Osteoblast (primary cell): ENCODE measurements around the gene CHKB. TPM values are rescaled to one million over a fixed set of nuclear protein-coding genes. Genes with fewer than 3 reads are reported as not detected.

ENCODE experiments used
- DNase-seq: peaks from one replicate; pipeline ENCODE4 v3.0.0; 2011; ENCODE audit warnings: low spot score, mixed read lengths; ENCODE audit not compliant: insufficient read length; ENCODE audit errors: missing footprints
- H2AFZ ChIP-seq: 2 replicates; pipeline ENCODE4 v1.6.0; 2011; ENCODE audit warnings: mild to moderate bottlenecking, low read length
- H3K27ac ChIP-seq: 2 replicates; pipeline ENCODE4 v1.5.1; 2011; ENCODE audit warnings: mild to moderate bottlenecking, low read depth, low read length, moderate library complexity
- H3K27me3 ChIP-seq: 2 replicates; pipeline ENCODE4 v1.6.0; 2012; ENCODE audit warnings: mild to moderate bottlenecking, control low read depth, inconsistent platforms, low read length, moderate library complexity; ENCODE audit not compliant: insufficient read depth
- H3K36me3 ChIP-seq: 2 replicates; pipeline ENCODE4 v1.5.1; 2011; ENCODE audit warnings: mild to moderate bottlenecking, low read length, control low read depth, moderate library complexity; ENCODE audit not compliant: insufficient read depth
- H3K4me1 ChIP-seq: 2 replicates; pipeline ENCODE4 v1.5.1; 2011; ENCODE audit warnings: mild to moderate bottlenecking, low read length, control low read depth, moderate library complexity; ENCODE audit not compliant: insufficient read depth
- H3K4me2 ChIP-seq: 2 replicates; pipeline ENCODE4 v1.6.0; 2011; ENCODE audit warnings: mild to moderate bottlenecking, low read length; ENCODE audit not compliant: insufficient read depth
- H3K4me3 ChIP-seq: fragments of 200-600 bp; sonication (generic); 3 replicates; pipeline ENCODE4 v1.5.1; 2012; ENCODE audit warnings: mild to moderate bottlenecking, low read length, inconsistent platforms; ENCODE audit not compliant: insufficient read depth
- H3K79me2 ChIP-seq: 2 replicates; pipeline ENCODE4 v1.6.0; 2012; ENCODE audit warnings: mild to moderate bottlenecking, low read length, control low read depth, inconsistent platforms; ENCODE audit not compliant: insufficient read depth
- H3K9me3 ChIP-seq: 2 replicates; pipeline ENCODE4 v1.5.1; 2011; ENCODE audit warnings: low read depth, low read length, control low read depth
- H4K20me1 ChIP-seq: 2 replicates; pipeline ENCODE4 v1.6.0; 2012; ENCODE audit warnings: mild to moderate bottlenecking, low read length, control low read depth; ENCODE audit not compliant: insufficient read depth
- total RNA-seq: library from RNA; depleted of rRNA; stranded (reverse); fragments of >200 nt; gene quantifications from 2 replicates; pipeline ENCODE4 v1.2.3, GENCODE V29; 2012
- TF ChIP-seq, protein P1 (sequence below): IDR thresholded peaks from 2 replicates; pipeline ENCODE4 v1.5.1; 2011; ENCODE audit warnings: mild to moderate bottlenecking, low read depth, low read length, moderate library complexity; ENCODE audit errors: extremely low read depth

Gene CHKB
- total RNA-seq, 1 donor: 28.6 TPM

DNA sequence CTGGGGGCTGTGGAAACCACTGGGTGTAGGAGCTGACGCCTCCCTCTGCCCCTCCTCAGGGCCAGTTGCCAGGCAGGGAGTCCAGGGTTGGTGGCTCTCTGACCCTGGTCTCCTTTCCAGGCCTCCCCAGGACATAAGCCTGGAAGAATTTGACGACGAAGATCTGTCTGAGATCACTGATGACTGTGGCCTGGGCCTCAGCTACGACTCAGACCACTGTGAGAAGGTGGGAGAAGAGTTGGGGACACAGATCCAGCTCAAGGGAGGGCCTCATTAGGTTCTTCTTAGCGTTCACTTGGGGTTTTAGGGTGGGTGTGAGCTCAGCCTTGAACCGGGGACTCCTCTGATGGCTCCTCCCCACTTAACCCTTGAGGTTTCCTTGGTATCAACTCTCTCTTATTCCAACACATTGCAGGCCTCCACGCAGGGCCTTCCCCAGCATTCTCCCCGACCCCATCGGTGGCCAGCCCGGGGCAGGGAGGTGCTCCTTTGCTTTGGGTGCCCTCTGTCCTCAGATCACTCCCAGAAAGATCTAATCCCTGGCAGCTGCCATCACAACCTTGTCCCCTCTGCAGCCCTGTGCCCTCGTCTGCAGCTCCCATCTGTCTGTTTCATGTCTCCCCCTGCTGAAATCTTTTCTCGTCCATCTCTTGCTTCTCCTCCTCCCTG lies 19.2 kb upstream of the CHKB start:
- Histone ChIP-seq H2AFZ (no peak overlapping the region), H3K4me1 (no peaks in the 10 kb centered on the region), H3K4me3 (no peak overlapping the region), H3K79me2 (no peaks in the 10 kb centered on the region), H3K27ac (no peak overlapping the region), H3K27me3 (peaks cover 32% of the 10 kb centered on the region), H3K4me2 (no peak overlapping the region), H4K20me1 (peaks cover 4% of the 10 kb centered on the region), H3K36me3 (no peaks in the 10 kb centered on the region), H3K9me3 (no peaks in the 10 kb centered on the region)
- DNase-seq: peak; percentile 79
- TF ChIP-seq, protein P1, sequence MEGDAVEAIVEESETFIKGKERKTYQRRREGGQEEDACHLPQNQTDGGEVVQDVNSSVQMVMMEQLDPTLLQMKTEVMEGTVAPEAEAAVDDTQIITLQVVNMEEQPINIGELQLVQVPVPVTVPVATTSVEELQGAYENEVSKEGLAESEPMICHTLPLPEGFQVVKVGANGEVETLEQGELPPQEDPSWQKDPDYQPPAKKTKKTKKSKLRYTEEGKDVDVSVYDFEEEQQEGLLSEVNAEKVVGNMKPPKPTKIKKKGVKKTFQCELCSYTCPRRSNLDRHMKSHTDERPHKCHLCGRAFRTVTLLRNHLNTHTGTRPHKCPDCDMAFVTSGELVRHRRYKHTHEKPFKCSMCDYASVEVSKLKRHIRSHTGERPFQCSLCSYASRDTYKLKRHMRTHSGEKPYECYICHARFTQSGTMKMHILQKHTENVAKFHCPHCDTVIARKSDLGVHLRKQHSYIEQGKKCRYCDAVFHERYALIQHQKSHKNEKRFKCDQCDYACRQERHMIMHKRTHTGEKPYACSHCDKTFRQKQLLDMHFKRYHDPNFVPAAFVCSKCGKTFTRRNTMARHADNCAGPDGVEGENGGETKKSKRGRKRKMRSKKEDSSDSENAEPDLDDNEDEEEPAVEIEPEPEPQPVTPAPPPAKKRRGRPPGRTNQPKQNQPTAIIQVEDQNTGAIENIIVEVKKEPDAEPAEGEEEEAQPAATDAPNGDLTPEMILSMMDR: no peak

DNA sequence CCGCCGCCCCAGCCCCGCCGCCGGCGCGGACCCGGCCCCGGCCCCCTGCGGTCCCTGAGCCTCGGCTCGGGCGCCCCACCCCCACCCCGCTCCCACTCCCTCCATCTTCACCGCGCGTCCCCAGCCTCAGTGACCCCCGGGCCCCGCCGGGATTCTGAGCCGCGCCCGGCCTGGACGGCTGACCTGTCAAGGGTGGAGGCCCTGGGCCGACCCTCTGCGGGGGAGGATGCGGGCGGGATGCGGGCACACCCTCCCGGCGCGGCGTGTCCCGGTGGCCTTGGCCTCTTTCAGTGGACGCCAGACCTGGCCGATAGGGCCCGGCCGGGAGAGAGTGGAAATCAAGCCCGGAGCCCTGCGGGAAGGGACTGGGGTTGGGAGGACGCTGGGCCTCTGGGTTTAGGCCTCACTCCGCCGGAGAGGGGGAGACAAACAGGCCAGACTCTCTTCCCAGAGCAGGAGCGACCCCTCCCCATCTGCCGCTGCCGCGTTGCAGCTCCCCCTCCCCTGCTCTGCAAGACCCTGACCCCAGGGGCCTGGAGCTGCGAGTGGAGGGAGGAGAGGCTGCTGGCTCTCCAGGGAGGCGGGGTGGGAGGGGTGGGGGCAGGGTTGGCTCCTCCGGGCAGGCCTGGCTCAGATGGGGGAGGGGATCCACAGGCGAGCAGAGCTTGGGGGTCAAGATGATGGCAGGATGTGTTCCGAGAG lies 18.5 kb upstream of the CHKB start:
- Histone ChIP-seq H2AFZ (no peak overlapping the region), H3K27me3 (peaks cover 32% of the 10 kb centered on the region)
- TF ChIP-seq, protein P1: no peak

DNA sequence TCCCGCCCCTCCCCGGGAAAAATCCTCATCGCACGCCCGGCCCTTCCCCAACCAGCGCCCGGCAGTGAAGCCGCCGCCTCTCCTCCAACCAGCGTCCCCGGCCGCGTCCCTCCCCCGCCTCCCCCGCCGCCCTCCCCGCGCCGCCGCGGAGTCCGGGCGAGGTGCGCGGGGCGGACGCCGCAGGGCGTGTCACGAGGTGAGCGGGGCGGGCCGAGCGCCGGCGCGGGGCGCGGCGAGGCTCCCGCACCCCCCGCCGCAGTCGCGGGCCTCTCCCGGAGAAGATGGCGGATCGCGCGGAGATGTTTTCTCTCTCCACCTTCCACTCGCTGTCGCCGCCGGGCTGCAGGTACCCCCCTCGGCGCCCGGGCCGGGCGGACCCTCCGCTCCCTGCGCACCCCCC lies 17.9 kb upstream of the CHKB start, which contains the start of gene MAPK8IP2:
Gene MAPK8IP2, plus strand, starts transcription at position 256 of the 400 bp plus-strand sequence. Its CDS starts 26 bp downstream, at position 282.
- Histone ChIP-seq H3K4me3 (no peak within 1 kb of the TSS), H3K27me3 (peaks cover 32% of the 10 kb centered on the region), H3K27ac (no peak within 1 kb of the TSS), H3K36me3 (no peaks in the 10 kb centered on the region), H3K79me2 (no peaks in the 10 kb centered on the region), H2AFZ (no peak within 1 kb of the TSS), H4K20me1 (peaks cover 4% of the 10 kb centered on the region), H3K4me1 (no peaks in the 10 kb centered on the region), H3K9me3 (no peaks in the 10 kb centered on the region), H3K4me2 (no peak within 1 kb of the TSS)
- TF ChIP-seq, protein P1: no peak
- DNase-seq: peak; percentile 94

More for the DNA sequence above, 18.5 kb upstream of the CHKB start:
- H3K4me3 ChIP-seq: no peak overlapping the region
- no peaks in the 10 kb centered on the region for H3K36me3 ChIP-seq
- H3K9me3 ChIP-seq: no peaks in the 10 kb centered on the region
- peak; percentile 88 for DNase-seq
- H3K4me1 ChIP-seq: no peaks in the 10 kb centered on the region
- H4K20me1 ChIP-seq: peaks cover 4% of the 10 kb centered on the region
- no peaks in the 10 kb centered on the region for H3K79me2 ChIP-seq
- no peak overlapping the region for H3K27ac ChIP-seq
- H3K4me2 ChIP-seq: no peak overlapping the region

DNA sequence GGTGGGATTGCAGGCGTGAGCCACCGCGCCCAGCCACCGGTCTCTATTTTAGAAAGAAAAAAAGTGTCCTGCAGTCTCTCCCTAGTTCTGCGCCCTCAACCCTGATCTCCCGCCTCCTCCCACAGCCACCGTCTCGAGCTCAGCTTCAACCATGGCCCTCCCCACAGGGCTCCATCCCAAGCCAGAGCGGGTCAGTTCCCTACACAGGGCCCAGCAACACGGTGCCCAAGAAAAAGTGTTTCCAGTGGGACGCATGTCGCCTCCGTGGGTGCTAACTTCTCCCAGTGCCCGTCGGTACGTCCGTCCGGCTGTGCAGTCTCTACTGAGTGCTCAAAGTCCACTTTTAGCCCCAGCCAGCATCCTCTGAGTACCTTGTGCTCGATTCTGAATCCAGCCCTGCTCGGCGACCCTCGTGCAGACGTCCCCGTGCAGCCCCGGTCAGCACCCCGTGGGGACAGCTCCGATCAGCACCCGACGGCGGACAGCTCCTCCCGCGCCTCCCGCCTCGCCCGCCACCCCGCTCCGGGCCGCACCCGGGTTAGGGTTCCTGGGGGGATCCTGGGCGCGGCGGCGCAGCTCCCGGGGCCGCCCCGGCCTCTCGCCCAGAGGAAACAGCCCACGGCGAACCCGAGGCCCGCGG lies 17.3 kb upstream of the CHKB start:
- H3K36me3 ChIP-seq: no peaks in the 10 kb centered on the region
- H3K4me3 ChIP-seq: no peak overlapping the region
- H2AFZ ChIP-seq: no peak overlapping the region
- TF ChIP-seq, protein P1: no peak
- H3K79me2 ChIP-seq: no peaks in the 10 kb centered on the region
- no peaks in the 10 kb centered on the region for H3K9me3 ChIP-seq
- no peak overlapping the region for H3K4me2 ChIP-seq
- peaks cover 30% of the 10 kb centered on the region for H3K27me3 ChIP-seq
- peaks cover 4% of the 10 kb centered on the region for H4K20me1 ChIP-seq
- no peak overlapping the region for H3K27ac ChIP-seq
- peak; percentile 100 for DNase-seq
- no peaks in the 10 kb centered on the region for H3K4me1 ChIP-seq
